Measurements from ENCODE around the gene ITPK1.

DNA sequence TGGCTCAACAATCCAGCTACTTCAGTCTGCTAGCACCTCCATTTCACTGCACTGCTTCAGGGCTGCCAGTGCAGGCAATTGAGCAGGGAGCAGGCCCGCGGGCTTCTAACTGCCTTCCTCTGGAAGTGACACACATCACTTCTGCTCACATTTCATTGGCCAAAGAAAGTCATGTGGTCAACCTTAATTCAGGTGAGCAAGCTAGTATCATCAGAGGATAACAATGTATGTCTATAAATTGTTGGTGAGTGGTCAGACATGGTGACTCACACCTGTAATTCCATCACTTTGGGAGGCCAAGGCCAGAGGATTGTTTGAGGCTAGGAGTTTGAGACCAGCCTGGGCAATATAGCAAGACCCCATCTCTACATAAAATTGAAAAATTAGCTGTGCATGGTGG lies 215.1 kb downstream of the ITPK1 start:
- TF ChIP-seq EZH2 (IDR thresholded peaks at IDR 0.05; ENCODE audit: low read length, unreplicated experiment): no peak
- TF ChIP-seq CTCF (conservative IDR thresholded peaks at IDR 0.05; ENCODE audit: low read depth, low read length): no peak

Measured in PC-3 (cell line).